Upper lobe of left lung (tissue), 4 donors: Measurements from ENCODE around the gene EXOC6B.

Source experiments
- CTCF ChIP-seq, 6 experiments: fragments of 450-650 bp in 4 of 6; fragments of 200-600 bp in 2 of 6; sonication (generic) in 2 of 6; IDR thresholded peaks; one replicate each; pipeline ENCODE4 v1.5.1; 2016 to 2019; ENCODE audit warnings: antibody characterized with exemption in 6 of 6
- EP300 ChIP-seq, 4 donors: sonication (generic); formaldehyde crosslinking; IDR thresholded peaks; one replicate each; pipeline ENCODE4 v1.5.1; 2017; ENCODE audit warnings: antibody characterized with exemption in 4 of 4, control low read depth in 2 of 4
- POLR2A ChIP-seq, 4 donors: fragments of 450-650 bp; IDR thresholded peaks; one replicate each; pipeline ENCODE4 v1.5.1; 2016 to 2017; ENCODE audit warnings: antibody characterized with exemption in 4 of 4, mild to moderate bottlenecking in 2 of 4
- POLR2AphosphoS5 ChIP-seq, 2 donors: sonication (generic); formaldehyde crosslinking; IDR thresholded peaks; one replicate each; pipeline ENCODE4 v1.5.1; 2017; ENCODE audit warnings: antibody characterized with exemption in 2 of 2

- TF ChIP-seq CTCF (IDR thresholded peaks at IDR 0.05) (no peak), POLR2A (IDR thresholded peaks at IDR 0.05) (no peak), EP300 (IDR thresholded peaks at IDR 0.05) (no peak), POLR2AphosphoS5 (IDR thresholded peaks at IDR 0.05) (no peak)
Measured at GRCh38 chr2:72131916-72132841, 693.7 kb downstream of the EXOC6B start.
